Type B pancreatic cell (in vitro differentiated cells): Measurements from ENCODE around the gene NANOS2. TPM values are rescaled to one million over a fixed set of nuclear protein-coding genes. Genes with fewer than 3 reads are reported as not detected.

Source experiments
- DNase-seq: peaks from one replicate; pipeline ENCODE4 v3.0.0; 2021; ENCODE audit warnings: mixed read lengths; ENCODE audit not compliant: unreplicated experiment; ENCODE audit errors: extremely low spot score
- H3K27ac Mint-ChIP-seq: 2 replicates; pipeline ENCODE4 v1.8.0; 2021; ENCODE audit warnings: mild to moderate bottlenecking, mixed read lengths
- H3K27me3 Mint-ChIP-seq: 2 replicates; pipeline ENCODE4 v1.8.0; 2021; ENCODE audit warnings: mixed read lengths
- H3K36me3 Mint-ChIP-seq: 2 replicates; pipeline ENCODE4 v1.8.0; 2021; ENCODE audit warnings: mixed read lengths
- H3K4me1 Mint-ChIP-seq: one replicate; pipeline ENCODE4 v1.8.0; 2021; ENCODE audit warnings: mixed read lengths; ENCODE audit not compliant: unreplicated experiment
- H3K4me3 Mint-ChIP-seq: 2 replicates; pipeline ENCODE4 v1.8.0; 2021; ENCODE audit warnings: mild to moderate bottlenecking, mixed read lengths
- H3K9me3 Mint-ChIP-seq: 2 replicates; pipeline ENCODE4 v1.8.0; 2021; ENCODE audit warnings: mixed read lengths
- total RNA-seq: library from RNA; stranded (reverse); gene quantifications from 2 replicates; pipeline ENCODE4 v1.2.1, GENCODE V29; 2021; ENCODE audit warnings: low replicate concordance
- TF ChIP-seq, protein P1 (sequence below): fragments of 200-600 bp; sonication (generic); conservative IDR thresholded peaks from 2 replicates; pipeline ENCODE4 v1.5.0; 2021; ENCODE audit warnings: antibody characterized with exemption, mild to moderate bottlenecking

Gene NANOS2
- total RNA-seq, 1 donor from 2014 or later = not detected

DNA sequence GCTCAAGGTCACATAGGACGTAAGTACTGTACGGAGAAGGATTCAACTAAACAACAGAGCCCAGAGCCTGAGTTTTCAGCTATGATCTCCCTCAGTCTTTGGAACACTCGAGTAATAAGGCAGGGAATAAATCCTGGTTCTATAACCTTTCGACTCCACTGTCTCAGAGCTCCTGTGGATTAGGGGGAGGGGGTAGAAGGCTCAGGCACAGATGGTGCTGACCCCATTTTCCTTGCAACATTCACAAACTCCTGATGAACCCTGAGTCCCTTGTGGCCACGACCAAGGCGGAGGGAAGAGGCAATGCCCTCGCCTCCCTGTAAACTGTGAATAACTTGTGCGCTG is 37.7 kb upstream of the NANOS2 start:
- no peak overlapping the region for H3K27ac Mint-ChIP-seq
- peaks cover 29% of the 10 kb centered on the region for H3K27me3 Mint-ChIP-seq
- no peak for DNase-seq
- H3K36me3 Mint-ChIP-seq = no peaks in the 10 kb centered on the region
- TF ChIP-seq, protein P1, sequence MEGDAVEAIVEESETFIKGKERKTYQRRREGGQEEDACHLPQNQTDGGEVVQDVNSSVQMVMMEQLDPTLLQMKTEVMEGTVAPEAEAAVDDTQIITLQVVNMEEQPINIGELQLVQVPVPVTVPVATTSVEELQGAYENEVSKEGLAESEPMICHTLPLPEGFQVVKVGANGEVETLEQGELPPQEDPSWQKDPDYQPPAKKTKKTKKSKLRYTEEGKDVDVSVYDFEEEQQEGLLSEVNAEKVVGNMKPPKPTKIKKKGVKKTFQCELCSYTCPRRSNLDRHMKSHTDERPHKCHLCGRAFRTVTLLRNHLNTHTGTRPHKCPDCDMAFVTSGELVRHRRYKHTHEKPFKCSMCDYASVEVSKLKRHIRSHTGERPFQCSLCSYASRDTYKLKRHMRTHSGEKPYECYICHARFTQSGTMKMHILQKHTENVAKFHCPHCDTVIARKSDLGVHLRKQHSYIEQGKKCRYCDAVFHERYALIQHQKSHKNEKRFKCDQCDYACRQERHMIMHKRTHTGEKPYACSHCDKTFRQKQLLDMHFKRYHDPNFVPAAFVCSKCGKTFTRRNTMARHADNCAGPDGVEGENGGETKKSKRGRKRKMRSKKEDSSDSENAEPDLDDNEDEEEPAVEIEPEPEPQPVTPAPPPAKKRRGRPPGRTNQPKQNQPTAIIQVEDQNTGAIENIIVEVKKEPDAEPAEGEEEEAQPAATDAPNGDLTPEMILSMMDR = no peak
- peak overlapping the region; percentile 89 for H3K4me3 Mint-ChIP-seq
- H3K9me3 Mint-ChIP-seq = peaks cover 4% of the 10 kb centered on the region
- H3K4me1 Mint-ChIP-seq = no peaks in the 10 kb centered on the region

DNA sequence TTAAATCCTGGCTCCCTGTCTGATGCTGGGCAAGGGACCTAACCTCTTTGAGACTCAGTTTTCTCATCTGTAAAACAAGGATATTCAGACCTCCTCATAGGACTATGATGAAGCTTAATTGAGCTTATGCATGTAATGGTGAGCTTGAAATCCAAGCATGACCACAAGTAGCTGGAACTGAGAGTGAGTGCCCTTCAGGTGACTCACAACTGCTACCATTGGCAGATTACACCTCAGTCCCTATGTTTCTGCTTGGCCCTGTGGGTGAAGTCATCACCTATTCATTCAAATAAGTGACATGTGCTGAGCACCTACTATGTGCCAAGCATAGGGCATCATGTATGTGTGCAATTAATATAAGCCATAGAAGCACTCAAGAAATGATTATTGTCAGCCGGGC is 33.3 kb upstream of the NANOS2 start:
- DNase-seq = no peak
- no peaks in the 10 kb centered on the region for H3K9me3 Mint-ChIP-seq
- no peak overlapping the region for H3K4me3 Mint-ChIP-seq
- no peak overlapping the region for H3K27ac Mint-ChIP-seq
- TF ChIP-seq, protein P1 = no peak
- H3K27me3 Mint-ChIP-seq = peaks cover 23% of the 10 kb centered on the region
- no peaks in the 10 kb centered on the region for H3K36me3 Mint-ChIP-seq
- H3K4me1 Mint-ChIP-seq = no peaks in the 10 kb centered on the region

- TF ChIP-seq, protein P1 = no peak
- H3K36me3 Mint-ChIP-seq = no peaks in the 10 kb centered on the region
- no peak for DNase-seq
- no peak overlapping the region for H3K27ac Mint-ChIP-seq
- peaks cover 50% of the 10 kb centered on the region for H3K27me3 Mint-ChIP-seq
- no peaks in the 10 kb centered on the region for H3K9me3 Mint-ChIP-seq
- H3K4me1 Mint-ChIP-seq = no peaks in the 10 kb centered on the region
- no peak overlapping the region for H3K4me3 Mint-ChIP-seq
Observed at GRCh38 chr19:45940515-45940805, 25.9 kb upstream of the NANOS2 start.

GRCh38 chr19:45939792-45940514 is 25.4 kb upstream of the NANOS2 start:
- Mint-ChIP-seq H3K27me3 (peaks cover 55% of the 10 kb centered on the region), H3K36me3 (no peaks in the 10 kb centered on the region), H3K4me1 (no peaks in the 10 kb centered on the region), H3K4me3 (no peak overlapping the region), H3K9me3 (no peaks in the 10 kb centered on the region), H3K27ac (no peak overlapping the region)
- TF ChIP-seq, protein P1 = no peak
- no peak for DNase-seq

DNA sequence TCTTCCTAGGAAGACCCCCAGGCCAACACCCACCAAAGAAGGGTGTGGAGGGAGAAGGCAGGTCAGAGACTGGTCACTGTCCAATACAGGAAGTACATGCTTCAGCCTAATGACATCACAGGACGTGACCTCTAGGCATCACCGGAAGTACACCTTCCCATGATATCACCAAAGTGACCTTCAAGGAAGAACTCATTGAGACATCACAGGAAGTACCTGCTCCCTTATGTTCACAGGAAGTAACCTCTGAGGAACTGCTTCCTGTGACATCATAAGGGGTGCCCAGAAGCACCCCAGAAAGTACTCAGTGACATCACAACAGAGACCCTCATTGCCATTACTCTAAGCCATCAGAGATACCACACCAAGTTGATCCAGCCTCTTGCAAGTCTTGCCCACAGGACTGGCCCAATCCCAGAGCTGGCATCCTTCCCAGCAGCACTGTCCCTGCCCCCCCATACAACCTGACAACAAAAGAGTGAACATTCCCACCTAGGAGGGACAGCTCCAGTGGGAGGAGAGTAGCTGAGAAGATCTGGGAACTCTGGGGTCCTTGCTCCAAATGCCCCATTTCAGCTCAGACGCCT is 24.2 kb upstream of the NANOS2 start:
- DNase-seq = no peak
- H3K9me3 Mint-ChIP-seq = no peaks in the 10 kb centered on the region
- peaks cover 57% of the 10 kb centered on the region for H3K27me3 Mint-ChIP-seq
- no peaks in the 10 kb centered on the region for H3K36me3 Mint-ChIP-seq
- no peak overlapping the region for H3K27ac Mint-ChIP-seq
- H3K4me1 Mint-ChIP-seq = no peaks in the 10 kb centered on the region
- TF ChIP-seq, protein P1 = no peak
- no peak overlapping the region for H3K4me3 Mint-ChIP-seq

DNA sequence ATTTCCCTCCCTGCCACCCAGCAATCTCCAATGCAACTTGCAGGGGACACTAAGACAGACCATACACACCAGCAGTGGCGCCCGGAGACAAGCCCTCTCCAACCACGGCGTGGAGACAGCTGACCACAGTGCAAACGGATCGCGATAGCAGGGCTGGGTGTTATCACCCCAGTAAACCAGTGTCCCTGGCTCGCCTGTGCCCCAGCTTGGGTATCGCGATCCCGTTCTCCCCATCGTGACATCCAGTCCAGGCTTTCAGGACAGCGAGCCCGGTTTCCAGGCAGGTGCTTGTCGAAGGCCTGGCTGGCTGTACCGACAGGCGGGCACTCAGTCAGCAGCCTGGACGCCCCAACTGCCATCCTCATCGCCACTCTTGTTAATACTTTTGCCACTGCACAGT is 20.7 kb upstream of the NANOS2 start:
- Mint-ChIP-seq H3K36me3 (no peaks in the 10 kb centered on the region), H3K27ac (no peak overlapping the region), H3K27me3 (peaks cover 71% of the 10 kb centered on the region), H3K4me3 (no peak overlapping the region), H3K4me1 (no peaks in the 10 kb centered on the region), H3K9me3 (no peaks in the 10 kb centered on the region)
- DNase-seq = no peak
- TF ChIP-seq, protein P1 = no peak
